ENCODE results near the gene ADAM22.

- no peak for TF ChIP-seq PBX3 (CRISPR knock-in tag; IDR thresholded peaks at IDR 0.05)
- TF ChIP-seq, protein P1, sequence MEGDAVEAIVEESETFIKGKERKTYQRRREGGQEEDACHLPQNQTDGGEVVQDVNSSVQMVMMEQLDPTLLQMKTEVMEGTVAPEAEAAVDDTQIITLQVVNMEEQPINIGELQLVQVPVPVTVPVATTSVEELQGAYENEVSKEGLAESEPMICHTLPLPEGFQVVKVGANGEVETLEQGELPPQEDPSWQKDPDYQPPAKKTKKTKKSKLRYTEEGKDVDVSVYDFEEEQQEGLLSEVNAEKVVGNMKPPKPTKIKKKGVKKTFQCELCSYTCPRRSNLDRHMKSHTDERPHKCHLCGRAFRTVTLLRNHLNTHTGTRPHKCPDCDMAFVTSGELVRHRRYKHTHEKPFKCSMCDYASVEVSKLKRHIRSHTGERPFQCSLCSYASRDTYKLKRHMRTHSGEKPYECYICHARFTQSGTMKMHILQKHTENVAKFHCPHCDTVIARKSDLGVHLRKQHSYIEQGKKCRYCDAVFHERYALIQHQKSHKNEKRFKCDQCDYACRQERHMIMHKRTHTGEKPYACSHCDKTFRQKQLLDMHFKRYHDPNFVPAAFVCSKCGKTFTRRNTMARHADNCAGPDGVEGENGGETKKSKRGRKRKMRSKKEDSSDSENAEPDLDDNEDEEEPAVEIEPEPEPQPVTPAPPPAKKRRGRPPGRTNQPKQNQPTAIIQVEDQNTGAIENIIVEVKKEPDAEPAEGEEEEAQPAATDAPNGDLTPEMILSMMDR (tag by site-specific recombination; IDR thresholded peaks at IDR 0.05) = no peak
- TF ChIP-seq, protein P2, sequence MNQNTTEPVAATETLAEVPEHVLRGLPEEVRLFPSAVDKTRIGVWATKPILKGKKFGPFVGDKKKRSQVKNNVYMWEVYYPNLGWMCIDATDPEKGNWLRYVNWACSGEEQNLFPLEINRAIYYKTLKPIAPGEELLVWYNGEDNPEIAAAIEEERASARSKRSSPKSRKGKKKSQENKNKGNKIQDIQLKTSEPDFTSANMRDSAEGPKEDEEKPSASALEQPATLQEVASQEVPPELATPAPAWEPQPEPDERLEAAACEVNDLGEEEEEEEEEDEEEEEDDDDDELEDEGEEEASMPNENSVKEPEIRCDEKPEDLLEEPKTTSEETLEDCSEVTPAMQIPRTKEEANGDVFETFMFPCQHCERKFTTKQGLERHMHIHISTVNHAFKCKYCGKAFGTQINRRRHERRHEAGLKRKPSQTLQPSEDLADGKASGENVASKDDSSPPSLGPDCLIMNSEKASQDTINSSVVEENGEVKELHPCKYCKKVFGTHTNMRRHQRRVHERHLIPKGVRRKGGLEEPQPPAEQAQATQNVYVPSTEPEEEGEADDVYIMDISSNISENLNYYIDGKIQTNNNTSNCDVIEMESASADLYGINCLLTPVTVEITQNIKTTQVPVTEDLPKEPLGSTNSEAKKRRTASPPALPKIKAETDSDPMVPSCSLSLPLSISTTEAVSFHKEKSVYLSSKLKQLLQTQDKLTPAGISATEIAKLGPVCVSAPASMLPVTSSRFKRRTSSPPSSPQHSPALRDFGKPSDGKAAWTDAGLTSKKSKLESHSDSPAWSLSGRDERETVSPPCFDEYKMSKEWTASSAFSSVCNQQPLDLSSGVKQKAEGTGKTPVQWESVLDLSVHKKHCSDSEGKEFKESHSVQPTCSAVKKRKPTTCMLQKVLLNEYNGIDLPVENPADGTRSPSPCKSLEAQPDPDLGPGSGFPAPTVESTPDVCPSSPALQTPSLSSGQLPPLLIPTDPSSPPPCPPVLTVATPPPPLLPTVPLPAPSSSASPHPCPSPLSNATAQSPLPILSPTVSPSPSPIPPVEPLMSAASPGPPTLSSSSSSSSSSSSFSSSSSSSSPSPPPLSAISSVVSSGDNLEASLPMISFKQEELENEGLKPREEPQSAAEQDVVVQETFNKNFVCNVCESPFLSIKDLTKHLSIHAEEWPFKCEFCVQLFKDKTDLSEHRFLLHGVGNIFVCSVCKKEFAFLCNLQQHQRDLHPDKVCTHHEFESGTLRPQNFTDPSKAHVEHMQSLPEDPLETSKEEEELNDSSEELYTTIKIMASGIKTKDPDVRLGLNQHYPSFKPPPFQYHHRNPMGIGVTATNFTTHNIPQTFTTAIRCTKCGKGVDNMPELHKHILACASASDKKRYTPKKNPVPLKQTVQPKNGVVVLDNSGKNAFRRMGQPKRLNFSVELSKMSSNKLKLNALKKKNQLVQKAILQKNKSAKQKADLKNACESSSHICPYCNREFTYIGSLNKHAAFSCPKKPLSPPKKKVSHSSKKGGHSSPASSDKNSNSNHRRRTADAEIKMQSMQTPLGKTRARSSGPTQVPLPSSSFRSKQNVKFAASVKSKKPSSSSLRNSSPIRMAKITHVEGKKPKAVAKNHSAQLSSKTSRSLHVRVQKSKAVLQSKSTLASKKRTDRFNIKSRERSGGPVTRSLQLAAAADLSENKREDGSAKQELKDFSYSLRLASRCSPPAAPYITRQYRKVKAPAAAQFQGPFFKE (tag by site-specific recombination; IDR thresholded peaks at IDR 0.05; ENCODE audit: borderline replicate concordance) = no peak
- TF ChIP-seq ZNF596 (tag by site-specific recombination; IDR thresholded peaks at IDR 0.05) = no peak
- TF ChIP-seq ZBTB20 (tag by site-specific recombination; IDR thresholded peaks at IDR 0.05) = no peak
- TF ChIP-seq ZNF623 (tag by site-specific recombination; IDR thresholded peaks at IDR 0.05) = no peak
- TF ChIP-seq ZNF423 (tag by site-specific recombination; IDR thresholded peaks at IDR 0.05) = no peak
- no peak for TF ChIP-seq ZNF391 (tag by site-specific recombination; IDR thresholded peaks at IDR 0.05; ENCODE audit: borderline replicate concordance, low read depth)
- TF ChIP-seq ZNF155 (tag by site-specific recombination; IDR thresholded peaks at IDR 0.05) = no peak
- TF ChIP-seq ZNF274 (IDR thresholded peaks at IDR 0.05; ENCODE audit: low read length) = no peak
- no peak for TF ChIP-seq ZNF274 (tag by site-specific recombination; IDR thresholded peaks at IDR 0.05; ENCODE audit: borderline replicate concordance)
- TF ChIP-seq HOXA7 (CRISPR knock-in tag; IDR thresholded peaks at IDR 0.05; ENCODE audit: borderline replicate concordance) = no peak
- TF ChIP-seq ZSCAN16 (tag by site-specific recombination; IDR thresholded peaks at IDR 0.05) = no peak
- no peak for TF ChIP-seq GLI4 (tag by site-specific recombination; IDR thresholded peaks at IDR 0.05)
- TF ChIP-seq GLI2 (tag by site-specific recombination; IDR thresholded peaks at IDR 0.05; ENCODE audit: borderline replicate concordance, low read depth) = no peak
Observed at GRCh38 chr7:88176190-88176589, 242.1 kb downstream of the ADAM22 start.

Data from HEK293 (cell line).